Neural crest cell (in vitro differentiated cells): ENCODE measurements around the gene TIMP3. TPM values are rescaled to one million over a fixed set of nuclear protein-coding genes. Genes with fewer than 3 reads are reported as not detected.
A peak's percentile ranks its signal among the peaks of the same experiment; 100 is the strongest.

Experiments used
- DNase-seq: peaks from one replicate; pipeline ENCODE4 v3.0.0; 2021; ENCODE audit warnings: low read depth, mixed read lengths, low spot score
- H3K27ac Mint-ChIP-seq: one replicate; pipeline ENCODE4 v1.8.0; 2021; ENCODE audit warnings: mild to moderate bottlenecking, mixed read lengths; ENCODE audit not compliant: unreplicated experiment
- H3K27me3 Mint-ChIP-seq: 2 replicates; pipeline ENCODE4 v1.8.0; 2021; ENCODE audit warnings: low read depth, mild to moderate bottlenecking, mixed read lengths
- H3K36me3 Mint-ChIP-seq: 2 replicates; pipeline ENCODE4 v1.8.0; 2021; ENCODE audit warnings: low read depth, mild to moderate bottlenecking, mixed read lengths
- H3K4me1 Mint-ChIP-seq: 2 replicates; pipeline ENCODE4 v1.8.0; 2021; ENCODE audit warnings: mixed read lengths
- H3K4me3 Mint-ChIP-seq: one replicate; pipeline ENCODE4 v1.8.0; 2021; ENCODE audit warnings: mild to moderate bottlenecking, mixed read lengths
- H3K9me3 Mint-ChIP-seq: 2 replicates; pipeline ENCODE4 v1.8.0; 2021; ENCODE audit warnings: mixed read lengths
- CTCF ChIP-seq: fragments of 200-600 bp; sonication (generic); conservative IDR thresholded peaks from 2 replicates; pipeline ENCODE4 v1.5.0; 2021; ENCODE audit warnings: antibody characterized with exemption, mild to moderate bottlenecking
- total RNA-seq: library from RNA; stranded (reverse); gene quantifications from 2 replicates; pipeline ENCODE4 v1.2.1, GENCODE V29; 2021

The TIMP3 gene
- total RNA-seq, 1 donor from 2014 or later: 21.6 TPM

GRCh38 chr22:32842486-32842885 lies 41.0 kb downstream of the TIMP3 start:
- Mint-ChIP-seq H3K27me3 (no peaks in the 10 kb centered on the region), H3K27ac (no peak overlapping the region), H3K4me3 (no peak overlapping the region), H3K9me3 (no peaks in the 10 kb centered on the region), H3K4me1 (peaks cover 9% of the 10 kb centered on the region), H3K36me3 (no peaks in the 10 kb centered on the region)
- no peak for DNase-seq
- TF ChIP-seq CTCF: no peak

- Mint-ChIP-seq H3K4me1 (peaks cover 5% of the 10 kb centered on the region), H3K36me3 (no peaks in the 10 kb centered on the region)
Measured at GRCh38 chr22:32843300-32843699, 41.8 kb downstream of the TIMP3 start.

GRCh38 chr22:32844251-32844650 lies 42.7 kb downstream of the TIMP3 start:
- peaks cover 5% of the 10 kb centered on the region for H3K4me1 Mint-ChIP-seq
- no peak for TF ChIP-seq CTCF
- H3K9me3 Mint-ChIP-seq: no peaks in the 10 kb centered on the region
- peak overlapping the region; percentile 87 for H3K27ac Mint-ChIP-seq
- no peak for DNase-seq
- no peaks in the 10 kb centered on the region for H3K36me3 Mint-ChIP-seq
- H3K27me3 Mint-ChIP-seq: no peaks in the 10 kb centered on the region
- H3K4me3 Mint-ChIP-seq: no peak overlapping the region

More at GRCh38 chr22:32843300-32843699, 41.8 kb downstream of the TIMP3 start:
- TF ChIP-seq CTCF: no peak
- Mint-ChIP-seq H3K4me3 (no peak overlapping the region), H3K9me3 (no peaks in the 10 kb centered on the region), H3K27me3 (no peaks in the 10 kb centered on the region), H3K27ac (no peak overlapping the region)
- no peak for DNase-seq

DNA sequence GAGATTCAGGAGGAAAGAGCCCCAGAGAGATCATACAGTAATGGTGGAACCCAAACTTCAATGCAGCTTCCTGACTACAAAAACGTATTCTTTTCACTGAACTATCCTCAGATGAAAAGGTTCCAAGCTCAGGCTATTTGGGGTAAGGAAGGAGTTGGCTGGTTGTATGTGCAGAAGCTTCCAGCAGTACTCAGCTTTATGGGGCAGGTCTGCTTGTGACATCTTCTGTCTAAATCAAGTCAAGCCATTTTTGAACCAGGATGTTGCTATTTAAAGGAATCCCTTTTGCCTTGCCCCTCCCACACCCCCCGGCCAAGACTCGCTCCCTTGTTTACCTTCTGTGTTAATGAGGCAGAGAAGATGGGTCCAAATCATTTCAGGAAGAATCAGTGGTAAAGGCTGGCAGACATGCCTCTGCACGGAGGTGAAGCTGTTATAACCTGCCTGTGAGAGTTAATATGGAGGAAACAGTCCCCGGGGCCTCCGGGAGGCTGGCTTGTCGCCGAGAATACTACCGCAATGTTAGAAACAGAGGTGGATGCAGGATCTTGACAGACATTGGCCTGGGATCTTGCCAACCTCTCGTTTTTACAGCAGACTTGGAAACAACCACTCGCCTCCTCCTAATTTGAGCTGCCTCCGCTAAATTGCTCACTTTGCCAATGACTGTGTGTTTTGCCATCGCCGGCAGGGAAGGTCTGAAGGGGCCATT lies 45.4 kb downstream of the TIMP3 start:
- Mint-ChIP-seq H3K4me3 (no peak overlapping the region), H3K36me3 (no peaks in the 10 kb centered on the region), H3K9me3 (no peaks in the 10 kb centered on the region), H3K27ac (peak overlapping the region; percentile 54), H3K27me3 (no peaks in the 10 kb centered on the region), H3K4me1 (no peaks in the 10 kb centered on the region)
- no peak for DNase-seq
- TF ChIP-seq CTCF: no peak

- H3K36me3 Mint-ChIP-seq: no peaks in the 10 kb centered on the region
- H3K27me3 Mint-ChIP-seq: no peaks in the 10 kb centered on the region
- no peak for TF ChIP-seq CTCF
- no peak overlapping the region for H3K27ac Mint-ChIP-seq
- peaks cover 7% of the 10 kb centered on the region for H3K4me1 Mint-ChIP-seq
- DNase-seq: no peak
- no peak overlapping the region for H3K4me3 Mint-ChIP-seq
- no peaks in the 10 kb centered on the region for H3K9me3 Mint-ChIP-seq
Measured at GRCh38 chr22:32848226-32848625, 46.7 kb downstream of the TIMP3 start.
